Measurements from ENCODE around the gene ABHD15. TPM values are rescaled to one million over a fixed set of nuclear protein-coding genes. Genes with fewer than 3 reads are reported as not detected.

ABHD15 gene
- total and polyA plus RNA-seq, 10 donors: 5.7 to 23.8 (median 13.6) TPM

- intact Hi-C loops (cut with DNase I; ENCODE audit: low total_unique reads): no loop called here
- Histone ChIP-seq H3K4me1 (peaks cover 6 to 74% (median 31%) of the 10 kb centered on the region in 6 donors), H3K27ac (no peak overlapping the region), H3K27me3 (replicated peaks in 1 of 7) (no peaks in the 10 kb centered on the region), H3K4me3 (no peak overlapping the region), H3K36me3 (peaks cover 0 to 97% (median 58%) of the 10 kb centered on the region in 6 donors), H3K9me3 (no peaks in the 10 kb centered on the region)
- WGBS, 5 donors: 90 to 96% (median 94%) methylated on average over 9 to 37 of the region's 37 CpGs
- DNase-seq: peak; percentile 75
- no peak for TF ChIP-seq CTCF (IDR thresholded peaks at IDR 0.05 in 8 of 11, conservative IDR thresholded peaks at IDR 0.05 in 3 of 11)
- no peak for TF ChIP-seq POLR2A (IDR thresholded peaks at IDR 0.05)
- TF ChIP-seq POLR2AphosphoS5 (IDR thresholded peaks at IDR 0.05): no peak
Observed at GRCh38 chr17:29576214-29577000, 9.6 kb upstream of the ABHD15 start.

GRCh38 chr17:29575511-29576213, 8.8 kb upstream of the ABHD15 start:
- Histone ChIP-seq H3K27me3 (replicated peaks in 1 of 7) (no peaks in the 10 kb centered on the region), H3K36me3 (peaks cover 0 to 90% (median 52%) of the 10 kb centered on the region in 6 donors), H3K27ac (no peak overlapping the region), H3K4me3 (no peak overlapping the region), H3K9me3 (no peaks in the 10 kb centered on the region), H3K4me1 (peaks cover 6 to 70% (median 32%) of the 10 kb centered on the region in 6 donors)
- intact Hi-C loops (cut with DNase I; ENCODE audit: low total_unique reads): no loop called here
- 91 to 95% (median 93%) methylated on average over 21 to 28 of the region's 28 CpGs for WGBS, 5 donors
- DNase-seq: peak; percentile 77
- peak in 1 of 3 donors; percentile 45 for TF ChIP-seq POLR2AphosphoS5 (IDR thresholded peaks at IDR 0.05)
- no peak for TF ChIP-seq POLR2A (IDR thresholded peaks at IDR 0.05)
- no peak for TF ChIP-seq CTCF (IDR thresholded peaks at IDR 0.05 in 8 of 11, conservative IDR thresholded peaks at IDR 0.05 in 3 of 11)

- 84 to 91% (median 89%) methylated on average over 11 to 17 of the region's 17 CpGs for WGBS, 5 donors
- Histone ChIP-seq H3K27me3 (replicated peaks in 1 of 7) (no peaks in the 10 kb centered on the region), H3K27ac (no peak overlapping the region), H3K4me3 (no peak overlapping the region), H3K4me1 (peaks cover 0 to 63% (median 27%) of the 10 kb centered on the region in 6 donors), H3K36me3 (peaks cover 0 to 83% (median 52%) of the 10 kb centered on the region in 6 donors), H3K9me3 (no peaks in the 10 kb centered on the region)
- intact Hi-C loops (cut with DNase I; ENCODE audit: low total_unique reads): no loop called here
- no peak for TF ChIP-seq CTCF (IDR thresholded peaks at IDR 0.05 in 8 of 11, conservative IDR thresholded peaks at IDR 0.05 in 3 of 11)
- peak in 1 of 3 donors; percentile 35 for TF ChIP-seq POLR2AphosphoS5 (IDR thresholded peaks at IDR 0.05)
- peak; percentile 65 for DNase-seq
Observed at GRCh38 chr17:29574732-29575510, 8.1 kb upstream of the ABHD15 start.

Measured in spleen (tissue), 11 donors.